Spinal cord (tissue), 10 donors: ENCODE measurements around the gene PEDS1. TPM values are rescaled to one million over a fixed set of nuclear protein-coding genes. Genes with fewer than 3 reads are reported as not detected.

Experiments used
- DNase-seq, 6 donors: peaks; one replicate each; pipeline versions ENCODE4 v3.0.0 to v3.0.0-alpha.2; 2013 to 2015; ENCODE audit warnings: low spot score in 6 of 6, low read depth in 4 of 6
- H3K27ac ChIP-seq: one replicate; pipeline ENCODE4 v1.5.1; 2013; ENCODE audit warnings: low read depth, low read length, control low read depth
- H3K27me3 ChIP-seq: one replicate; pipeline ENCODE4 v1.6.1; 2013; ENCODE audit warnings: low read length; ENCODE audit not compliant: control insufficient read depth, insufficient read depth
- H3K36me3 ChIP-seq: one replicate; pipeline ENCODE4 v1.6.1; 2013; ENCODE audit warnings: low read length; ENCODE audit not compliant: control insufficient read depth, insufficient read depth
- H3K4me1 ChIP-seq: one replicate; pipeline ENCODE4 v1.6.1; 2013; ENCODE audit warnings: low read length; ENCODE audit not compliant: control insufficient read depth, insufficient read depth
- H3K4me3 ChIP-seq: one replicate; pipeline ENCODE4 v1.5.1; 2013; ENCODE audit warnings: low read depth, low read length, control low read depth
- H3K9me3 ChIP-seq: one replicate; pipeline ENCODE4 v1.6.1; 2013; ENCODE audit warnings: low read length; ENCODE audit not compliant: control insufficient read depth, insufficient read depth
- WGBS: methylation state at CpG from one replicate; pipeline ENCODE4 v1.1.5; 2013; ENCODE audit warnings: missing lambda C conversion rate; ENCODE audit not compliant: insufficient coverage; 5-methylcytosine and 5-hydroxymethylcytosine counted together
- polyA plus RNA-seq, 2 donors: library from polyadenylated mRNA; unstranded; fragments of 120-200 nt; gene quantifications; one replicate each; pipeline ENCODE4 v1.2.1, GENCODE V29; 2013; ENCODE audit not compliant: insufficient read length in 2 of 2
- total RNA-seq, 2 donors: library from RNA; depleted of rRNA in 1 of 2; stranded (reverse); fragments of 120-200 nt in 1 of 2; fragments of >200 nt in 1 of 2; gene quantifications; one replicate each; pipeline versions ENCODE4 v1.2.3 to v1.2.4, GENCODE V29; 2013 to 2014
- donor health status: healthy.

PEDS1 gene
- total and polyA plus RNA-seq, 4 donors, result 9.9 to 36.8 (median 32.9) TPM

DNA sequence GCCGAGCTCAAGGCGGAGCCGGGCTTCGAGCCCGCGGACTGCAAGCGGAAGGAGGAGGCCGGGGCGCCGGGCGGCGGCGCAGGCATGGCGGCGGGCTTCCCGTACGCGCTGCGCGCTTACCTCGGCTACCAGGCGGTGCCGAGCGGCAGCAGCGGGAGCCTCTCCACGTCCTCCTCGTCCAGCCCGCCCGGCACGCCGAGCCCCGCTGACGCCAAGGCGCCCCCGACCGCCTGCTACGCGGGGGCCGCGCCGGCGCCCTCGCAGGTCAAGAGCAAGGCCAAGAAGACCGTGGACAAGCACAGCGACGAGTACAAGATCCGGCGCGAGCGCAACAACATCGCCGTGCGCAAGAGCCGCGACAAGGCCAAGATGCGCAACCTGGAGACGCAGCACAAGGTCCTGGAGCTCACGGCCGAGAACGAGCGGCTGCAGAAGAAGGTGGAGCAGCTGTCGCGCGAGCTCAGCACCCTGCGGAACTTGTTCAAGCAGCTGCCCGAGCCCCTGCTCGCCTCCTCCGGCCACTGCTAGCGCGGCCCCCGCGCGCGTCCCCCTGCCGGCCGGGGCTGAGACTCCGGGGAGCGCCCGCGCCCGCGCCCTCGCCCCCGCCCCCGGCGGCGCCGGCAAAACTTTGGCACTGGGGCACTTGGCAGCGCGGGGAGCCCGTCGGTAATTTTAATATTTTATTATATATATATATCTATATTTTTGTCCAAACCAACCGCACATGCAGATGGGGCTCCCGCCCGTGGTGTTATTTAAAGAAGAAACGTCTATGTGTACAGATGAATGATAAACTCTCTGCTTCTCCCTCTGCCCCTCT lies 38.2 kb upstream of the PEDS1 start:
- peaks cover 28% of the 10 kb centered on the region for H3K4me1 ChIP-seq
- DNase-seq, result peak in 2 of 6 donors; percentile 74 to 78

GRCh38 chr20:50191065-50191543 lies 37.6 kb upstream of the PEDS1 start:
- WGBS, result 0% methylated on average over 69 of the region's 69 CpGs
- Histone ChIP-seq H3K27ac (peak overlapping the region; percentile 71), H3K27me3 (peaks cover 29% of the 10 kb centered on the region), H3K36me3 (peaks cover 2% of the 10 kb centered on the region), H3K9me3 (no peaks in the 10 kb centered on the region), H3K4me3 (peak overlapping the region; percentile 60), H3K4me1 (peaks cover 32% of the 10 kb centered on the region)
- DNase-seq, result no peak

More for the DNA sequence above, 38.2 kb upstream of the PEDS1 start:
- peak overlapping the region; percentile 60 for H3K4me3 ChIP-seq
- no peaks in the 10 kb centered on the region for H3K9me3 ChIP-seq
- WGBS, result under 1% methylated on average over 77 of the region's 96 CpGs
- peaks cover 27% of the 10 kb centered on the region for H3K27me3 ChIP-seq
- peaks cover 2% of the 10 kb centered on the region for H3K36me3 ChIP-seq
- peak overlapping the region; percentile 82 for H3K27ac ChIP-seq

DNA sequence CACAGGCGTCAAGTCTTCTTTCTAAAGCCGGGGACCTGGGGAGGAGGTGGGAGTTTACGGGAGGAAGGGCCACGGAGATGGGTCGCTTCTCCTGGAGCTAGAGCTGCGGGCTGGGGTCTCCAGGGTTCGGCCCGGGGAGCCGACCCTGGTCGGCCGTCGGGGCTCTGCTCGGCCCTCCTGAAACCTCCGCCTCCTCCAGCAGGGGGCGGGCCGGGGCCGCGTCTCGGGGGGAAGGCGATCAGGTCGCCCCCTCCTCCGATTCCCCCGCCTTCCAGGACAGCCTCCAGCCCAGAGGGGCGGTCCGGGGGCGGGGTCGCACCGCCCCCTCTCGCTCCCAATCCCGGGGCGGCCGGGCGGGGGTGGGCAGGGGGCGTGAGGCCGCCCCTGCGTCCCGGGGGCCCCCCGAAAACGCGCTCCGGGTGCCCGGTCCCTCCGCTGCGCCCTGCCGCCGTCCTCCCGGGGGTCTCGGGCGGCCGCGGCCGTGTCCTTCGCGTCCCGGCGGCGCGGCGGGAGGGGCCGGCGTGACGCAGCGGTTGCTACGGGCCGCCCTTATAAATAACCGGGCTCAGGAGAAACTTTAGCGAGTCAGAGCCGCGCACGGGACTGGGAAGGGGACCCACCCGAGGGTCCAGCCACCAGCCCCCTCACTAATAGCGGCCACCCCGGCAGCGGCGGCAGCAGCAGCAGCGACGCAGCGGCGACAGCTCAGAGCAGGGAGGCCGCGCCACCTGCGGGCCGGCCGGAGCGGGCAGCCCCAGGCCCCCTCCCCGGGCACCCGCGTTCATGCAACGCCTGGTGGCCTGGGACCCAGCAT lies 36.9 kb upstream of the PEDS1 start, which contains the start of gene CEBPB:
TSS of gene CEBPB (plus strand) at position 580 of the 814 bp plus-strand sequence. CDS start at position 784, 204 bp downstream.
- Histone ChIP-seq H3K9me3 (no peaks in the 10 kb centered on the region), H3K36me3 (peaks cover 2% of the 10 kb centered on the region), H3K27ac (peak within 1 kb of the TSS; percentile 82), H3K4me3 (peak within 1 kb of the TSS; percentile 60), H3K27me3 (peaks cover 29% of the 10 kb centered on the region), H3K4me1 (peaks cover 34% of the 10 kb centered on the region)
- DNase-seq, result peak in 3 of 6 donors; percentile 75 to 92 (median 84)
- under 1% methylated on average over 89 of the region's 89 CpGs for WGBS

DNA sequence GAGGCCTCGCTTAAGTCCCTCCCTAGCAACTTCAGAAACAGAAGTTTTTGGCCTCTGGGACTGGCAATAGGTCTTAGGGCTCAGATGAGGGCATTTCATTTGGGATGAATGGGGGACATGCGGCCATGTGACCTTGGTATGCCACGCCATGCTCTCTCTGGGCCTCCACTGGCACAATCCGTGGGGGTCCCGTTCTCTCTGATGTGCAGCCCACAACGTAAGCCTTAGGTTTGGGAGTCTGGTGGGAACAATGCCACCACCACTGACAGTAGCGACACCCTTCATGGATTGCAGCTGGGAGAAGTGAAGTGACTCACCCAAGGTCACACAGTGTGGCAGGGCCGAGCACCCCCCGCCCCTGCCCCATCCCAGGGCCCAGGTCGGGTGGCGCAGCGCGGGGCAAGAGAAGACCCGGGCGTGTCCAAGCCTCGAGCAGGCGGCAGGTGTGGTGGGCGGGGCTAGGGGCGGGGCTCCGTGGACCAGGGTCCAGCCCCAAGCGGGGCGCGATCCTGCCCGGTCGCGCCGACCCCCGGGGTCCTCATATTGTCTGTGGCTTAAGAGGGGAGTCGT lies 36.2 kb upstream of the PEDS1 start:
- Histone ChIP-seq H3K27ac (no peak overlapping the region), H3K4me1 (peaks cover 34% of the 10 kb centered on the region), H3K27me3 (peaks cover 26% of the 10 kb centered on the region), H3K36me3 (peaks cover 2% of the 10 kb centered on the region), H3K4me3 (peak overlapping the region; percentile 44), H3K9me3 (no peaks in the 10 kb centered on the region)
- WGBS, result 28% methylated on average over 28 of the region's 29 CpGs
- DNase-seq, result no peak

- no peak overlapping the region for H3K4me3 ChIP-seq
Measured at GRCh38 chr20:50188879-50189680, 35.6 kb upstream of the PEDS1 start.

DNA sequence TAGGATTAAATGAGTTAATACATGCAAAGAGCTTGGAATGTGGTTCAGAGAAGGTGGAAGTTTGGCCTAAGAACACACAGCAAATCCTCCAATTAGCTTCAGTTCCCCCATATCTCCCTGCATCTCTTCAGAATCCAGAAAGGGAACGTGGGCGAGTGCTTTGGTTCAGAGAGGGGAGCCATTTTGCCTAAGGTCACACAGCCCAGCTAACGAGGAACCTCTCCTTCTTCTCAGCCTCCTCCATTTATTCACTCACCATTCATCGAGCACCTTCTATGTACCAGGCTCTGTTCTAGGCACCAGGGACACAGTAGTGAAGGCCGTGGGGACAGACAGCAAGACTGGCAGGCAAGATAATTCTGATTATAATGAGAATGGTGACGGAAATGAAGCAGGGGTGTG lies 34.8 kb upstream of the PEDS1 start:
- no peak overlapping the region for H3K4me3 ChIP-seq
- no peak overlapping the region for H3K27ac ChIP-seq
- H3K4me1 ChIP-seq, result peaks cover 22% of the 10 kb centered on the region
- no peaks in the 10 kb centered on the region for H3K9me3 ChIP-seq
- H3K27me3 ChIP-seq, result peaks cover 13% of the 10 kb centered on the region
- WGBS, result 93% methylated on average over 4 of the region's 6 CpGs
- H3K36me3 ChIP-seq, result no peaks in the 10 kb centered on the region
- no peak for DNase-seq

More at GRCh38 chr20:50188879-50189680, 35.6 kb upstream of the PEDS1 start:
- Histone ChIP-seq H3K27me3 (peaks cover 21% of the 10 kb centered on the region), H3K9me3 (no peaks in the 10 kb centered on the region), H3K36me3 (no peaks in the 10 kb centered on the region), H3K4me1 (peaks cover 30% of the 10 kb centered on the region), H3K27ac (no peak overlapping the region)
- 87% methylated on average over 15 of the region's 18 CpGs for WGBS
- DNase-seq, result no peak

DNA sequence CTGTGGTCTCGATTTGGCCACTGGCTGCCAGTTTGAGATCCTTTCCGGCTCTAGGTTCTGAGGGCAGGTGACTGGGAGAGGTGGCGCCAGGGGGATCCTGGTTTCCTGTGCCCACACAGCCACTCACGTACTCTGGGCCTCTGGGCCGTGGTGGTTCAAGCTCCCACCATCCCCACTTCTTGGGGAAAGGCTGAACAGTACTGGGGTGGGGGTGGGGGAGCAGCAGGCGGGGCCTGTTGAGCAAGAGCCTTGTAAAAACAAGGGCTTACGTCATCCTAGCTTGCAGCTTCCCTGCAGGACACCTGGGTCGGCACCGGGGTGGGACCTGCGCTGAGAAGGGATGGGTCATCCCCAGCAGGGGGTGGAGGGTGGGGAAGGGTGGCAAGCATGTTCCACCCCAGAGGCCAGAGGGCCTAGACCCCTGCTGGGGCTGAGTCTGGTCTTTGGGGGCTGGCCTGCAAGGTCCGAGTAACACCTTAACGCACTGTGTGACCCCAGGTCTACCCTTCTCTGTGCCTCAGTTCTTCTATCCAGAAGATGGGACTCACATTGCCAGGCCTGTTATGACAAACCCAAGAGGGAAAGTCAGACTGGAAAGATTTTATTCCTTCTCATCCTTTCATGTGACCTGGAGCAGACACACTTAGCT lies 34.0 kb upstream of the PEDS1 start:
- Histone ChIP-seq H3K27me3 (peaks cover 6% of the 10 kb centered on the region), H3K4me3 (no peak overlapping the region), H3K27ac (no peak overlapping the region), H3K4me1 (peaks cover 15% of the 10 kb centered on the region), H3K36me3 (no peaks in the 10 kb centered on the region), H3K9me3 (no peaks in the 10 kb centered on the region)
- 52% methylated on average over 7 of the region's 12 CpGs for WGBS
- DNase-seq, result no peak

GRCh38 chr20:50186987-50187402 lies 33.5 kb upstream of the PEDS1 start:
- Histone ChIP-seq H3K4me1 (peaks cover 12% of the 10 kb centered on the region), H3K4me3 (no peak overlapping the region), H3K27me3 (peaks cover 3% of the 10 kb centered on the region), H3K9me3 (no peaks in the 10 kb centered on the region), H3K36me3 (no peaks in the 10 kb centered on the region), H3K27ac (no peak overlapping the region)
- no peak for DNase-seq
- 73% methylated on average over 6 of the region's 8 CpGs for WGBS
